HG03575 (cell line): Measurements from ENCODE around the gene RHBDL2.
"Not testable (repeated sequence)": the region's sequence is repeated elsewhere in the genome, so short reads cannot be mapped to it uniquely, and the experiment has no call there.

Source experiments
- ATAC-seq: cut with Tn5 transposase; IDR thresholded peaks from one replicate; pipeline ENCODE4 v1.9.1; 2021; ENCODE audit not compliant: unreplicated experiment, insufficient number of reproducible peaks, low FRiP score; ENCODE audit errors: extremely low read depth

RHBDL2 gene

GRCh38 chr1:38941527-38942019 lies at the start of gene RHBDL2:
TSS of gene RHBDL2 (minus strand) at chr1:38941830. CDS start at chr1:38919212, 22,618 bp downstream.
- ATAC-seq: no peak

DNA sequence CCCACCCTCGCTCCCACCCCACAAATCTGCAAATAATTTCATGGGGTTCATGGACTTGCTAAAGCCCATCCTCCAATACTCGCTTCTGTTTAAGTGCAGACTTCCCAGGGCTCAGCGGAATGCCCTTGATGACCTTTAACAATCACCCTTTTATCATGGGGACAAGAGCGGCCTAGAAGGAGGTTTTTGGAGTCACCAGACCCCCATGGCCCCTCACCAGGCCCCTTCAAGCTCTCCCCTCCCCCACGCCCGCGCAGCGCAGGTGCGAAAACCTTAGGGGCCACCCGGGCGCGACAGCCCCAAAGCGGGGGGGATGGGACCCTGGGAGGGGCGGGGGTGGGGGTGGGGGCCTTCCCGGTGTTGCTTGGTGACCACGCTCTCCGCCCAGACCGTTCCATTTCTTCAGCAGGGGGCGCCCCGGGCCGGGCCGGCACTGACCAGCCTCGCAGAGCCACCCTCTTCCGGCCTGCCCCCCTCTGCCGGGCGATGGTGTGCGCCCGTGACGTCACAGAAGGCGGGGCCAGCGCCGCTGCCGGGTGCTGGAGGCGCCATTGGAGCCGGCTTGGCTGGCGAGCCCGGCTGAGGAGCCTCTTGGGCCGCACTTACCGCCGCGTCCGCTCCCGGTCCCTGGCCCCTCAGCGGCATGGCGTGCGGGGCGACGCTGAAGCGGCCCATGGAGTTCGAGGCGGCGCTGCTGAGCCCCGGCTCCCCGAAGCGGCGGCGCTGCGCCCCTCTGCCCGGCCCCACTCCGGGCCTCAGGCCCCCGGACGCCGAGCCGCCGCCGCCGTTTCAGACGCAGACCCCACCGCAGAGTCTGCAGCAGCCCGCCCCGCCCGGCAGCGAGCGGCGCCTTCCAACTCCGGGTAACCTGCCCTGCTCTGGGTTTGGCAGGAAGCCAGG lies 49.4 kb upstream of the RHBDL2 start, which contains the start of gene AKIRIN1:
TSS of gene AKIRIN1 (plus strand) at position 539 of the 900 bp plus-strand sequence. CDS start at position 644, 105 bp downstream.
- peak; percentile 65 for ATAC-seq

DNA sequence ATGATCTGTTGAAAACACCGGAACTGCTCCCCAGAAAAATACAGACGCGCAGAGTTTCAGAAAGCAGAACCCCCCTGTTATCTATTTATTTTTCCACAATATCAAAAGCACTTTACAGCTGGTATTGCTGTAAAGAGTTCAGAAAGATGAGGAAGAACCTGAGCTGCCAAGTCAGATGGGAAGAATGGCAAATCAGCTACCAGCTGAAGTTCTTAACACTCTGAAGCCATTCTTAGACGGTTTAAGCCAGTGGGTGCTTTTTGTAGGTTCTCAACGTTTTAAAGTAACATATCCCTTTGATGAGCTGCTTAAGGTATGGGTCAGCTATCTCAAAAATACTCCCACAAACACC lies 48.7 kb upstream of the RHBDL2 start:
- no peak for ATAC-seq

DNA sequence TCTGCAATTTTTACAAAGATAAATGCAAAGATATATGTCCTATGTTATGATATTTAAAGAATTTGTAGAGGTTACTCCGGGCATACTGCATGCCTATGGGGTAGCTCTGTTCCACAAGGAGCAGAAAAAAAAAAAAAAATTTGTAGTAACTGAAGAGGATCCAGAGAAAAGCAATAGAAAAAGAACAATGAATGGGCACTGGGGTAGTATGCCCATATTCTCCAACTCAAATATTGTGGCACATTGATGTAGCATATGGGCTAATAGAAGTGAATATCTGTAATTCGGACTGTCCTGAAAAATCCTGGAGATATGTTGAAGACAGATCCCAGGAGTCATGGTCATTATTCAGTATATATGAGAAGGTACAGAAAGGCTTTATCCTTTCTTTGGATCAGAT lies 48.3 kb upstream of the RHBDL2 start:
- ATAC-seq: no peak

DNA sequence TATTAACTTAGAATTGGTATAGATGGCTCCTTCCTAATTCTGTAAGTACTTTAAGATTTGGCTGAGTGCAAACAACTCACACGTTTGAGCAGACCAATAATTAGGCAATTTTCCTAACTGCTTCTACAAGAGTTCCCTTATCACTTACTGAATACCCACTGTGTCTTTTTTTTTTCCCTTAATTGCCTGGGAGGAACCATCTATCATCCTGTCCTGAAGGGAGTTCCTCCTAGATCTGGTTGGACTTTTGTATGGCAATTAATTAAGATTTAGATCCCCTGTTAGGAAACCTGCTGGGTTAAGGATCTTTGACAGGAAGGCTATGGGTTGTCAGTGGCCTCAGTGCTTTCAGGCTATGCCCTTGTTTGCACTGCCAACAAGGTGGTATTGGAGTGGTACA lies 37.8 kb upstream of the RHBDL2 start:
- not testable (repeated sequence) for ATAC-seq

DNA sequence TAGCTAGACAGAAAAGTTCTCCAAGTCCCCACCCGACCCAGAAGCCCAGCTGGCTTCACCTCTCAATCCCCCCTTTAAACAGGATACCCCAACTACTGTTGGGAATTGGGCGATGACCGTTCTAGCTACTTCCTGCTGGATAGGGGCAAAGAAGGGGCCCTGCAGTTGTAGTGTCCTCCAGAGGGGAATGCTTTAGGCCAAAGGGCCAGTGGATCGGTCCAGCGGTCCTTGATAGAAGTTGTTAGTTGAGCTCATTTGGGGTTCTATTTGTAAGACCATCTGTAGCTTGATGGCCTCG lies 36.6 kb upstream of the RHBDL2 start:
- ATAC-seq: not testable (repeated sequence)

DNA sequence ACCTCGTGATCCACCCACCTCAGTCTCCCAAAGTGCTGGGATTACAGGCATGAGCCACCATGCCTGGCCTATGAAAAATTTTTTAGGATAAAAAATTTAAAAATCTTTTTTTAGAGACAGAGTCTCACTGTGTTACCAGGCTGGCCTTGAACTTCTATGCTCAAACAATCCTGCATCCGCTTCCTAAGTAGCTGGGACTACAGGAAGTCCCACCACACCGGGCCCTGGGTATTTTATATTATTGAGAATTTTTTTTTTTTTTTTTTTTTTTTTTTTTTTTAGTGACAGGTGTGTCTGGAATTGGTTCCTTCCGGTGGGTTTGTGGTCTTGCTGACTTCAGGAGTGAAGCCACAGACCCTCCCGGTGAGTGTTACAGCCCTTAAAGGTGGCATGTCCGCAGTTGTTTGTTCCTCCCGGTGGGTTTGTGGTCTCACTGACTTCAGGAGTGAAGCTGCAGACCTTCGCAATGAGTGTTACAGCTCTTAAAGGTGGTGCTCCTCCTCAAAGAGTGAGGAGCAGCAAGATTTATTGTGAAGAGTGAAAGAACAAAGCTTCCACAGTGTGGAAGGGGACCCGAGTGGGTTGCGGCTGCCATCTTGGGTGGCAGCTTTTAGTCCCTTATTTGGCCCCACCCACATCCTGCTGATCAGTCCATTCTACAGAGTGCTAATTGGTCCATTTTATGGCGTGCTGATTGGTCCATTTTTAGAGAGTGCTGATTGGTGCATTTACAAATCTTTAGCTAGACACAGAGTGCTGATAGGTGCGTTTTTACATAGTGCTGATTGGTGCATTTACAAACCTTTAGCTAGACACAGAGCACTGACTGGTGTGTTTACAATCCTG lies 36.0 kb upstream of the RHBDL2 start:
- not testable (repeated sequence) for ATAC-seq

DNA sequence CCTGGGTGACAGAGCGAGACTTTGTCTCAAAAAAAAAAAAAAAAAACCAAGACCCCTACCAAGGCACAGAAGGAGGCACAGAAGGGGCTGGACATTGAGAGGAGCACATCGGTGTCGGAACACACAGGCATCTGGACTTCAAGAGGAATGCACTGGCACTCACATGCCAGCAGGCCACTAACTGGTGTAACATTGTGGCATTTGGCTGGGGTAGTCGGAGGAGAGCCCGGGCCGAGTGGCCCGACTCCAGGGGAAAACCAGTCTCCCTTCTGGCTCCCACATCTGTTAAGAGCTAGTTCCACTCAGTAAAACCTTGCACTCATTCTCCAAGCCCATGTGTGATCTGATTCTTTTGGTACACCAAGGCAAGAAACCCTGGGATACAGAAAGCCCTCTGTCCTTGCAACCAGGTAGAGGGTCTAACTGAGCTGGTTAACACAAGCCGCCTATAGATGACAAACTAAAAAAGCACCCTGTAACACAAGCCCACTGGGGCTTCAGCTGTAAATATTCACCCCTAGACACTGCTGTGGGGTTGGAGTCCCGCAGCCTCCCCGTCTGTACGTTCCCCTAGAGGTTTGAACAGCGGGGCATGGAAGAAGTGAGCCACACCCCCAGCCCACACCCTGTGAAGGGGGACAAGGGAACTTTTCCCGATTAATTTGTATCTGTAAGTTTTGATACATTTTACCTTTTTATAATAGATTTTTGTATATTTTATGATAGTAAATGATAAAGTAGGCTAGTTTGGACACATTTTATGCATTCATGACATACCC lies 32.2 kb upstream of the RHBDL2 start:
- no peak for ATAC-seq

GRCh38 chr1:38973145-38973544 lies 31.5 kb upstream of the RHBDL2 start:
- not testable (repeated sequence) for ATAC-seq

- no peak for ATAC-seq
Observed at GRCh38 chr1:38964140-38964548, 22.5 kb upstream of the RHBDL2 start.

DNA sequence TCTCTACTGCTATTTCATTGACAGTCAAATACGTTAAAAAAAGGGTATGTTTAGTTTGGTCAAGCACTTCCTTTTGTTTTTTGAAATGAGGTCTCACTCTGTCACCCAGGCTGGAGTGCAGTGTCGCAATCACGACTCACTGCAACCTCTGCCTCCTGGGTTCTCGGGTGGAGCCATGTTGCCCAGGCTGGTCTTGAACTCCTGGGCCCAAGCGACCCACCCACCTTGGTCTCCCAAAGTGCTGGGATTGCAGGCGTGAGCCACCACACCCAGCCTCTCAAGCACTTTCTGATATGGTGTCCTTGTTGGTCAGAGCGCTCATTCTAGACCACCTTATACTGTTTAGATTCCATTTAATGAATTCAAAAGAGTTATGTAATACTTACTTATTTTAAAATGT lies 20.9 kb upstream of the RHBDL2 start:
- no peak for ATAC-seq

DNA sequence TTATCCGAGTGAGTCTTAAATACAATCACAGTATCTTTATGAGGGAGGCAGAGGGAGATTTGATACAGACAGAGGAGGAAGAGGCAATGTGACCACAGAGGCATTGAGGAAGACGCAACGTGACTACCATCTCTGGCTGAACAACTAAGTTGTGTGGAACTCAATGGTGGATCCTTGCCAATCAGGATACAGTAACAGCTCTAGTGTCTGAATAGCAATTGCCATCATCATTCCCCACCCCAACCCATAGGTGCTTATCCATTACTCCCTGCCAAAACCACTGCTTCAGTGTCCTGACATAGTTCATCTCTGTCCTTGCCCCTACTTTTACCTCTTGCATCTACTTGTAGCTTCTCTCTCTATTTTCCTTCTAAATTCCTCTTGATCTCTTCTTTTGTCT lies 20.5 kb upstream of the RHBDL2 start:
- no peak for ATAC-seq

DNA sequence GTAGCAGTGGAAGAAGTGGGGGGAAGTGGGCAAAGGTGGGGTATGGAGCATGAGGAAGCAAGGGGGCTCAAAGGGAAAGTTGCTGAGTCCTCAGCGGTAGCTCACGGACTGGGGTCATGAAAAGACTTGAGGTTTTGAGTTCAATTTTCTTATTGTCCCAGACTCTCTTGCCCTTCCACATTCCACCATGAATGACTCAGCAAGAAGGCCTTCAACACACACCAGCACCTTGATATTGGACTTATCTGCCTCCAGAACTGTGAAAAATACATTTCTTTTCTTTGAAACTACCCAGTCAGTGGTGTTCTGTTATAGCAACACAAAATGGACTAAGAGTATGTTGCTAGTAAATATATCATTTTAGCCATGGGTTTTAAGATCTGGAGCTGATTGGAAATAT lies 17.3 kb upstream of the RHBDL2 start:
- ATAC-seq: no peak

GRCh38 chr1:38953433-38953860 lies 11.8 kb upstream of the RHBDL2 start:
- ATAC-seq: no peak

- no peak for ATAC-seq
Observed at GRCh38 chr1:38950553-38950952, 8.9 kb upstream of the RHBDL2 start.

GRCh38 chr1:38944547-38944946 lies 2.9 kb upstream of the RHBDL2 start:
- no peak for ATAC-seq

DNA sequence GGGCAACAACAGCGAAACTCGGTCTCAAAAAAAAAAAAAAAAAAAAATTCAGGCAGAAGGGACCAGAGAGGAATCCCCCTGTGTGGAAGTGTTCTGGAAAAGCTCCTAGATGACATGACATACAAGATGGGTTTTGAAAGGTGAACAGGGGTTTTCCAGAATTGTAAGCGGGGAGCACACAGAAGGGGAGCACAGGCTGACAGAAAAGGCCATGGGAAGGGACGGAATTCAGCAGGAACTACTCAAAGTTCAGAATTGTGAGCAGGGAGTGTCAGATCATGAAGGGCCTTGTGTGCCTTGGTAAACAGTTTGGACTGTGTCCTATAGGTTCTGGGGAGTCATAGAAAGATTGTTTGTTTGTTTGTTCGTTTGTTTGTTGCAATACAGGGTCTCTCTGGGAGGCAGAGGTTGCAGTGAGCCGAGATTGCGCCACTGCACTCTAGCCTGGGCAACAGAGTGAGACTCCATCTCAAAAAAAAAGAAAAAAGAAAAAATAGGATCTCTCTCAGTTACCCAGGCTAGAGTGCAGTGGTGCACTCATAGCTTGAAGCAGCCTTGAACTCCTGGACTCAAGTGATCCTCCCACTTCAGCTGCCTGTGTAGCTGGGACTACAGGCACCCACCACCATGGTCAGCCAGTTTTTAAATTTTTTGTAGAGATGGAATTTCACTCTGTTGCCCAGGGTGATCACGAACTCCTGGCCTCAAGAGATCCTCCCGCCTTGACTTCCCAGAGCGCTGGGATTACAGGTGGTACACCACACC lies 1.2 kb upstream of the RHBDL2 start:
- ATAC-seq: no peak

GRCh38 chr1:38941093-38941492 lies 537 bp downstream of the RHBDL2 start:
- no peak for ATAC-seq
